GM18858 (cell line): ENCODE results near the gene CCDC169.
"Not testable (repeated sequence)": the region's sequence is repeated elsewhere in the genome, so short reads cannot be mapped to it uniquely, and the experiment has no call there.

ENCODE experiments used
- ATAC-seq: cut with Tn5 transposase; IDR thresholded peaks from one replicate; pipeline ENCODE4 v1.9.1; 2021; ENCODE audit not compliant: unreplicated experiment

Gene CCDC169

DNA sequence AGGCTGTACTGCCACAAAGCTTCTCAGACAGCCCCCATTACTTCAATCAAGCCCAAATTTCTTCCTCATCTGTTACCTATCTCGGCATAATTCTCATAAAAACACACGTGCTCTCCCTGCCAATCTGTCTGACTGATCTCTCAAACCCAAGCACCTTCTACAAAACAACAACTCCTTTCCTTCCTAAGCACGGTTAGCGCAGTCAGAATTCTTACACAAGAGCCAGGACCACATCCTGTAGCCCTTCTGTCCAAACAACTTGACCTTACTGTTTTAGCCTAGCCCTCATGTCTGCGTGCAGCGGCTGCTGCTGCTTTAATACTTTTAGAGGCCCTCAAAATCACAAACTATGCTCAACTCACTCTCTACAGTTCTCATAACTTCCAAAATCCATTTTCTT, 22.2 kb upstream of the CCDC169 start:
- ATAC-seq: not testable (repeated sequence)

DNA sequence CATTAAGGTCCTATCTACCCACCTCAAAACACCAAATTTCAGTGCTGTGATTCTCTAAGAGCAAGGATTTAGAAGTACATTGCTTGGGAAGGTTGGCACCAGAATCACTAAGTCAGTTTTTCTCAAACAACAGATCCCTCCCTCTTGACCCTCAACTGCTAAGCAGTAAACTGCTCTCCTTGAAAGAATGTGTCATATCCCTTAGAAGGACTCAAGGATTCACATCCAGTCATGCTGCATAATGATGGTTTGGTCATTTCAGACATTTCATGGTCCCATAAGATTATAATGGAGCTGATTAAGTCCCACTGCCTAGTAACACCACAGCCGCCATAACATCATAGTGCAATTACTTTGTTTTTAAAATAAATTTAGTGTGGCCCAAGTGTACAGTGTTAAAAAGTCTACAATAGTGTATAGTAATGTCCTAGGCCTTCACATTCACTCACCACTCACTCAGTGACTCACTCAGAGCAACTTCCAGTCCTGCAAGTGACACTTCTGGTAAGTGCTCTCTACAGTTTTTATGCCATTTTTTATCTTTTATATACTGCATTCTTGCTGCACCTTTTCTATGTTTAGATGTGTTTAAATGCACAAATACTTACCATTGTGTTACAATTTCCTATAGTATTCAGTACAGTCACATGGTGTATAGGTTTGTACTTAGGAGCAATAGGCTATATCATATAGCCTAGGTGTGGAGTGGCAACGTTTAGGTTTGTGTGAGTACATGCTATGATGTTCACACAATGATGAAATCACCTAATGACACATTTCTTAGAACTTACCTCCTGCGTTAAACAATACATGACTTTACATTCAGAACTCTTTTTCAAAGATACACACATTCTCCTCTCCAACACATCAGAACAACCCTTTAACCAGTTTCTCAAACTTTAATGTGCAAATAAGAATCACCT, 15.7 kb upstream of the CCDC169 start:
- ATAC-seq: no peak

DNA sequence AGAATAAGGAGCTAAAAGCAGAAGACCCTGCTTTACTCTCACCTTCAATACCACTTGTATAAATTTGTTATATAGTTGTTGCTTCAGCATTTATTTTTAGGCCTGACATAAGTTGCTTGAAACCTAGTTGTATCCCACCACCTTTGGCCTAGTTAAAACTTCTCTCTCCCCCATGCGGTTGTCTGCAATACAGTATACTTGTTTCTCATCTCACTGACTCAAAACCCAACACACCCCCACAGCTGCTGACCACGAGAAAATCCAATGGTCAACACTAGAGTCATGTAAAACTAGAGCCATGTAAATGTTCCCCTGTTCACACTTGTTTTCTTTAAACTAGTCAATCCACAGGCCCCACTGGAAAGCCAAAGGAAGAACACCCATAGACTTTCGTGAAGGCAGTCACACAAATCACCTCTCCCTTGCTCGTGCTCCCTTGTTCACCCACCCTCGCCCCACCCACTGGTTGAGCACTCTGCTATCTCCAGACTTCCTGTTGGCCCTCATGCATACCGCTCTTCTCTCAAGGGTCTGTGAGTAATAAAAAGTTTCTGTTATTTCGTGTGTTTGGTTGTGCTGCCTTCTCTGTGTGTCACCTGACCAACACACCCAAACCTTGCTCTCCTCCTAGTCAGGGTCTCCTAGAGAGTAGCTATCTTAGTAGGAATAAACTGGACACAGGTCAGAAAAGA, 12.9 kb upstream of the CCDC169 start:
- ATAC-seq: no peak

DNA sequence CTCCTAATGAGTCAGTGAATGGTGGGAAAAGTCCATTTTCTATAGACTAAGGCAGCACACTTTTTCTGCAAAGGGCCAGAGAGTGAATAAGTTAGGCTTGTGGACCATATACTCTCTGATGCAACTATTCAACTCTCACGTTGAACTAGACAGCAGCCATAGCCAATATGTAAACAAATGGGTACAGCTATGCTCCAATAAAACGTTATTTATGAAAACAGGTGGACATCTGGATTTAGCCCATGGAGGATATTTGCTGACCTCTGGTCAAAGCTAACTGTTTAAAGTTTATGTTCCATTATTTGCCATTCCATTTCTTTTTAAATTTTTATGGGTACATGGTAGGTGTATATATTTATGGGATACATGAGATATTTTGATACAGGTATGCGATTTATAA, 4.7 kb upstream of the CCDC169 start:
- ATAC-seq: no peak

DNA sequence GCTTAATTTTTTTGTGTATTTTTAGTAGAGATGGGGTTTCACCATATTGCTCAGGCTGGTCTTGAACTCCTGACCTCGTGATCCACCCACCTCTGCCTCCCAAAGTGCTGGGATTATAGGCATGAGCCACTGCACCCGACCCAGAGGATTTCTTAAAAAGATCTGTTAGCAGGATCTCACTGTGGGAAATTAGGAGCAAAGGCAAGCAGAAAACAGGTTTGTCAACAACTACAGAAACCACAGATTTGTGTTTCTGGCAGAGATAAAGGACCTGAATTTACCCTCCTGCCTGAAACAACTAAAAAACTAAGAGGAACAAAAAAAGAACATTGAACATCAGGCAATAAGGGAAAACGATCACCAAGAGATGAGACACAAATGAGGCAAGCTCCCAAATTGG, 1.9 kb upstream of the CCDC169 start:
- not testable (repeated sequence) for ATAC-seq

DNA sequence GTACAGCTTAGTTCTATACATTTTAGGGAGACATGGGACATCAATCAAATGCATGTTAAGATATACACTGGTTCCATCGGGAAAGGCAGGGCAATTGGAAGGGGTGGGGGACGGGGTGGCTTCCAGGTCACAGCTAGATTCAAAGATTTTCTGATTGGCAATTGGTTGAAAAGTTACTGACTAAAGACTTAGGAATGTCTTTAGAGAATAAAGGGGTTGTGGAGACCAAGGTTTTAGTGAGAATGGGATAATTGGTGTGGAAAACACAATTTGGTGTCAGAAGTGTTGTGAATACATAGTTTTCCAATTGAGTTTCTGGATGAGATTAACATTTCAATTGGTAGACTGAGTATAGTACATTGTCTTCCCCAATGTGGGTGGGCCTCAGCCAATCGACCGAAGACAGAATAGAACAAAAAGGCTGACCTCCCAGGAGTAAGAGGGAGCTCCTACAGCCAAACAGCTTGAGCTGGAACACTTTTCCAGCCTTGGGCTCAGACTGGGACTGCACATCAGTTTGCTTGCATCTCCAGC, 988 bp upstream of the CCDC169 start:
- ATAC-seq: no peak

DNA sequence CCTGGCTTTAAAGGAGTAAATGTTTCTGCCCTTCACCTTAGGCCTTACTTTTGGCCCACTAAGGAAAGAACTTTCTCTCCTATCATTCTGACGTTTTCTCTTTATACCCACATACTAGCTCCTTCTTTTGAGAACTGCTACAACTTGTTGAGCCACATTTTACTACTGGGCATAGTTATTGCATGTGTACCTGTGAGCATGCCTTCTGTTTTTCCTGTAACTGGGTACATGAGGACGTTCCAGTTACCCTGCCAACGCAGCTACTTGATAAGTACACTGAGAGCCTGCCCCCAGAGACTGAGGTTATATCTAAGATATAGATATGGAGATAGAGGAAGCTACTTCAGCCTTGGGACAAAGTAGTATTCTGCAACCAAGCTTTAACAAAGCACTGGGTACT, 3.5 kb downstream of the CCDC169 start:
- ATAC-seq: no peak

DNA sequence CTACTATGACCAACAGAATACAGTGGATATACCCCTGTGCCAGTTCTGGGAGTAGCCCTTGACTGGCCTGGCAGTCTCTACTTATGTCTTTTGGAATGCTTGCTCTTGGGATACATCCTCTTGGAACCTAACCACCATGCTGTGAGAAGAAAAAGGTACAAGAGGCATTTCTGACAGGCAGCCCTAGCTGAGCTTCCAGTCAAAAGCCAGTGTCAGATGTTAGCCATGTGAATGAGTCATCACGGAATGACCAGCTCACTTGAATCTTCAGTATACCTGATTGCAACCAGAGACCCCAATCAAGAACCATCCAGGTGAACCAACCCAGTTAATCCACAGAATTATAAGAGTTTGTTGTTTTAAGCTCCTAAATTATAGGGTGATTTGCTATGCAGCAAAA, 4.1 kb downstream of the CCDC169 start:
- ATAC-seq: no peak

DNA sequence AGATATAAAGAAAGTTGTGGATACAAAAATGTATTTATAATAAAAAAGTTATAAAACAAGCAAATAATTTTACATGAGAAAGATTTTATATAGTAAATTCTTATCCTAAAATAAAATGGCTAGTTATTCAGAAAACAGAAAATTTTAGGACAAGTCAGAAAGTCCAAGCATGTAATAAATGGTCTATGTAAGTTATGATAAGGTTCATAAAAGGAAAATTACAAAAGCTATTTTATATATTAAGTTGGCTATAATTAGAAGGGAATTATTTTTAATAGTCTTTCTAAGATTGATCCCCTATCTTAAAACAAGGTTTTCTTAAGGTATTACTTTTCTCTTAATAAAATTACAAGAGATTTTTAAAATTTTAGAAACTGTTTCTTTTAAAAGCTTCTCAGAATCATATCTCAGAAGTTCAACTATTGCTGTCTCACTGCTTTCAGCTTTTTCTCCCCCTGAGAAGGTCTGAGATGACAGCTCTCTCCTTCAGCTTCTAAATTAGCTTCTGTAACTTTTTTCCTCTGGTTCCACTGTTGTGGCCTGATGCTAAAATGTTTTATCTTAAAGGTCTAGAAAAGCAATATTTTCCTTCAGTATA, 8.7 kb downstream of the CCDC169 start:
- no peak for ATAC-seq

DNA sequence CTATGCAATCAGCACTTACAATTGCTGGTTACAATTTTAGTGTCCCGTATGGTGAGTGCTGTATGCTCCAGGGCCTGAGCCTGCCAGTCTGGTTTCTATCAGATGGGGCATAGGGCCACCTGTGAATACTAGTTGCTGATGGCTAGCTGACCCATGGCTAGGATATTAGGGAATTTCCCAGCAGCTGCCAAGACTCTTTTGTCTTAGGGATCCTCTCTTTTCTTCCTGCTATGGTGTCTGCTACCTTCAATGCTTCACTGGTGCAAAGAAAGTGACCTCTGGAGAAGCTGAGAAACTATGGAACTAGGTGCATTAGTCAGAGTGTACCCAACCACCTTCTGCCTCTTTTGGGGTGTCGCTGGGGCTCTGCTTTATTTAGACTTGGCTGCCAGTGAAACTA, 11.6 kb downstream of the CCDC169 start:
- no peak for ATAC-seq

DNA sequence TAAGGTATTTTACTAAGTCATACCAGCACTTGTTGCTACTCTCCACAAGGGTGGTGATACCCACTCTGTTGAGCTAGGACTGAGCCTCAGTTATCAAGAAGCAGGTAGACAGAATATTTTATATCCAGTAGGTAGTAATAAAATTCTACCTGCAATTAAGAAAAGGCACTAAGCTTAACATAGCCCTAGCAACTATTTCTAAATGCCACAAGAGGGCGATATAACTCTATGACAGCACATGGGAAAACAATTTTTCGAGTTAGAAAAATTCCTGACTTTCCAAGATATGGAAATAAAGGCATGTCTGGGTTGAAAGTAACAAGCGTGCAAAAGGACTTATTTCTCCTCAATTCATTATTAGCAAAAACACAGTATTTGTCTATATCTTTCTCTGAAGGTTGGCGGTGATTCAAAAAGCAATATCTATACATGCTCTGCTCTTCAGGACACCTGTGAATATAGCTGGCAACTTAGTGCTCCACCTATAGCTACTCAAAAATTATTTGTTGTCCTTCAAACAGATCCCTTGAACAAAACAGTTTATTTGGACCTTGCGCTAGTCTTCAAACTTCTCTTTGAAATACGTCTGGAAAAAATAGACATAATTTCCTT, 14.7 kb downstream of the CCDC169 start:
- no peak for ATAC-seq

DNA sequence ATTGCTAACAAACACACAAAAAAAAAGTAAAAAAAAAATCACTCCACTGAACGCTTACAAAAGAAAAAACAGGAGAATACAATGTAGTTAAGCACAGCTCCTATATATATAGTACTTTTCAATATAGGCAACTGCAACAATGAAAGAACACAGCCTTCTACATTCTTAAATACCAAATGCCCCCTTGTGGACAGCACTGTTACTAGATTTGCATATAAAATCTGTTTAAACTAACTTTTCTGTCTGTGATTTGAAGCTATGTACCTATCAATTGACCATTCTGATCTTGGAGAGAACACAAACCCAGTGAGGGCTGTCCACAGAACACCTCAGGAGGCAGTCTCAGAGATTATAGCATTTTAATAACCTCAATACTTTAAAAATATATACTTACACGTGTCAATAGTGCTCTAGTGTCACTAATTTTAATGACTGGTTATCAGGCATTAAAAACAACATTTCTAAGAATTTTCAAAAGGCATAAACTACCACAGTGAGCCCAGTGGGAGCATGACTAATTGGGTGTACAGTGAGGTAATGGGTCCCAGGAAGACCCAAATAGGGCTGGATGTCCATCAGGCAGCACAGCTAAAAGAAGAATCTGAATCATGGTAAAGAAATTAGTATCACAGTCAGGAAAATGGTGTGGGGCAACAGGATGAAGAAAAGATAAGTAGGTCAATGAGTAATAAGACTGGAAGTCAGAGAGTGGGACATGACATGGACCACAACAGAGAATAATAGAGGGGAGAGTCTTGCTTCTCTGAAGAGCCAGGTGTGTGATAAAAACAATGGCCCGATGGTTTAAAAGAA, 22.2 kb downstream of the CCDC169 start:
- no peak for ATAC-seq

DNA sequence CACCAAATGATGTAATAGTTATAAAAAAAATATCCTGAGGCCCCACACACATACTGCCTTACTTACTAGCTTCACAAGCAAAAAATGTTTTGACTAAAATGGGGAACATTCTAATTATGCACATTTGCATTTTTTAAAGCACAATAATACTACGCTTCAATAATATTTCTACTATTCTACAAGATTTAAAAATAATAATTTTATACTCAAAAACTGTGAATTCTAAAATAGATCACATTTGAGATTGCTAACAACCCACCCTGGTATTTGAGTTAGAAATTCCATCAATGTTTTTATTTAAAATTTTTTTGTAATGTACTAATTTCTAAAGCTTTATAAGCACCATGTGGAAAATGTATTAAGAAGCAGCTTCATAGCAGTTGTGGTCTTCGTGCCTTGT, 24.2 kb downstream of the CCDC169 start:
- no peak for ATAC-seq

DNA sequence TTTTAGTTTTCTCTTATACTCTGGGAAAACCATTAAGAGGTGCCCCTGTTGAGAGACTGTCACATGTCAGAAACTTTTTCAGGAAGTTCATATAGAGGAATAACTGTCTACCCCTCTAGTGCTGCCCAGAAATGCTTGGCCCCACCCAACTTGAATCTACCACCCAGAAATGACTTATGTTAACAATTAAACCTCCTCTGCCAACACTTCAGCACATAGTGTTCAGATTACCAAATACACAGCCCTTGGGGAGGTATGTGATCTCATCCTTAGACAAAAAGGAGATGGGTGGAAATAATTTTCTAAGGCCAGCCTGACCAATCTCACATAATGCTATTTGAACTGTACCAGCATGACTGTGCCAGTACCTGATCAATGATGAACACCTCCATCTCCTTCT, 35.6 kb downstream of the CCDC169 start:
- no peak for ATAC-seq

DNA sequence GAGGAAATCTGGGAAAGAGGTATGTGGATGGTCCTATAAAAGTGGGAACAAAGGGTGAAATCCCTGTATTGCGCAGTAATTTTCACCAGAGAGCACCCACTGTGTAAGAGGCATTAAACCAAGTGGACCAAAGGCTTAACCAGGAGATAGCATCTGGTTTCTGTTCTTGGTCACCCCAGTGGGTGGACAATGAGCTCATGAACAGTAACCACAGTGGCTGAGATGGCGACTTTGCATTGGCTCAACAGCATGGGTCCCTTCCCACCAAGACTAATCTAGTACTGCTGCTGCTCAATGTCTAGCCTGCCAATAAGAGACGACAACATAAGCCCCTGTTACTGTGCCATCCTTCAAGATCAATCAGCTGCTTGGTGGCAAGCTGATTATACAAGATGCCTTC, 36.6 kb downstream of the CCDC169 start:
- no peak for ATAC-seq

DNA sequence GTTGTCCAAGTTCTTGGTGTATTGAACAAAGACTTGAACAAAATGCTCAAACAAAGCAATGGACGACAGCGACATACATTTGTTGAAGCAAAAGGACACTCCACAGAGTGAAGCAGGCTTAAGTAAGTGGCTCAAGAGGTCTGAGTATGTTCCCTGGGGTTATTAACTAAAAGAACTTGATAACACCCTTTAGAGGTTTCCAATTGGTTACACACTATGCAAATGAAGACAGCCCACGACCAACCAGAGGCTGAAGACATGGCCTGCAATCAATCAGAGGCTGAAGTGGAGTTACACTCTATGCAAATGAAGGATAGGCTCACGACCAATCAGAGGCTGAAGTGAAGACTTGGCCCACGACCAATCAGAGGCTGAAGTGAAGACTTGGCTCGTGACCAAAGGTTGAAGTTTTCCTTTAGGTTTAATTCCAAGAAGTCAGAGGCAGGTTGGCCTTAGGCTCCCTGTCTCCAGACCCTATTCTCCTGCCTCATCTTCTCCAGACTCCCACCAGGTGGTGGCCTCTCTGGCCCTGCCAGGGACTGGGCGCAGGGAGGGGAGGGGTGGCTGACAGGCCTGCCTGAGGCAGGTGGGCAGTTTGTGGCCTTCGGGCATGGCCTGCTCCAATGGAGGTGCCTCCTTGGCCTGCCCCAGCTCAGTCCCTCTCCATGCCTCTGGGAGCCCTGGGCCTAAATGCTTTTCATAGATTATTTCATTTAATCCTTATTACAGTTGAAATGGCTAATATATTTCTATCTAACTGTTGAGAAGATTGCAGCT, 38.1 kb downstream of the CCDC169 start:
- ATAC-seq: no peak

DNA sequence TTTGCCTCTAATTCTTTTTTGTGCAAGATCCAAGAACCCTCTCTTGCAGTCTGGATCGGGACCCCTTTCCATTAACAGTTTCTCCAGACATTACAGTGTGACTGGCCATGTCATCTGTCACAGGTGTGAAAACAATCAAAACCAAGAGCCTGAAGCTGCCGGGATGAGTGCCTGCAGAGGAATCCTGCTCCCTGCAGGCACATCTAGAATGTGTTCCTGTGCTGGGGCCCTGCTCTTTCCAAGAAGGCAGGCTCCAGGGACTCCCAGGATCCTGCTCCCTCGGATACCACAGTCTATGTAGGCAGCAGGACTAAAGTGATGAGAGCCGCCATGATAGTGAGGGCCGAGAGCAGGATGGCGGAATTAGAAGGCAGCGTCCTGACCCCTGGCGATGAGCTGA, 38.8 kb downstream of the CCDC169 start:
- ATAC-seq: no peak

DNA sequence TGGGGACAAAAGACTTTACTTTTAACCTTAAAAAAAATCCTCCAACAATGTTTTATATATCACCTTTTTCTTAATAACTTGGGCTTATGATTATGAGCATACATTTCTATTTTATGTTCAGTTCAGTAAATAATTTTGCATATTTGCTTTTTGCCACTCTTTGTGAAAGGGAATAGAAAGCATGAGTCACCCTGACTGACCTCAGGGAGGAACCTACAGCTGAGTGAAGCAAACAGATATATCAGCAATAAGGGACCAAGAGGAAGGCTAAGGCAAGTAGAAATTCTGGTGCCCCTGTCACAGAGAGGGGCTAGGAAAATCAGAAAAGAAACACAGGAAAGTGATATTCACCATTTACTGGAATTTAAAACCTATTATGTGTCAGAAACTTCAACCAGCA, 46.1 kb downstream of the CCDC169 start:
- ATAC-seq: no peak

DNA sequence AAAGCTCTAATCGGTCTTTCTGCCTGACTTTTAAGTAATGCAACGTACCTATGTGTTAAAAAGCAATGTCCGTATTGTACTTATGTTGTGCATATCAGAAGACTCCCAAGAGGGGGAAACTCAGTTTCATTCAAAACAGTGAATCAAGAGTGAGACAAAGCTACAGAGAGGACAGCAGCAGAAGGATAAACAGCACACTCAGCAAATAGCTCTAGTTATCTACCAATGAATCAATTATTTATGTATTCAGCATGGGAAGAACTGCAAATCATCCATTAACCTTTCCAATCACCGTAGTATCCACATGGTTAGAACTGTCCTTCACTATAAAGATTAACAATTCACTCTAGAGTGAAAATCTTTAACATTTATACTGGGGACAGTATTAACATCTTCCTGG, 46.6 kb downstream of the CCDC169 start:
- no peak for ATAC-seq

DNA sequence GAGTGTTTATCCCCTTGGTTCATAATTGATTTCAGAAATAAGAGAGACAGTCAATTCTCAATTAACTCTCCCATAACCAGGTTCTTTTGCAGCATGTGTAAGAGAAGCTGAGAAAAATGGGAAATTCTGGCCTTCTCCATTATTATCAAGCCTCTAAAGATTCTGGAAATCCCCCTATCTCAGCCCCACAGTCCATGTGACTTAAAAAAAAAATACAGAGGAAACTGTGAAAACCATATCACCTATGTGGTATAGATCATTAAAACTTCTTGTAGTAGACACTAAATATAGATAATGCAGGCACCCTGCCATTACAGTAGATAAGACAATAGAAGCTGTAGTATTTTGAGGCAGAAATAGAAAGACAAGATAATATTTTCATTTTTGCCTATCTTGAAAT, 48.9 kb downstream of the CCDC169 start:
- ATAC-seq: no peak
